Immature natural killer cell (primary cell): ENCODE measurements around the gene TAS2R9. TPM values are rescaled to one million over a fixed set of nuclear protein-coding genes. Genes with fewer than 3 reads are reported as not detected.

ENCODE experiments used
- DNase-seq, 3 donors: peaks; one replicate each; pipeline ENCODE4 v3.0.0; 2022; ENCODE audit warnings: mixed read lengths in 1 of 3
- H3K27ac Mint-ChIP-seq, 6 donors: one replicate each; pipeline ENCODE4 v1.8.0; 2020; ENCODE audit warnings: mixed read lengths in 6 of 6, mild to moderate bottlenecking in 5 of 6, inconsistent platforms in 4 of 6, moderate library complexity in 3 of 6
- H3K27me3 Mint-ChIP-seq, 3 donors: one replicate each; pipeline ENCODE4 v1.8.0; 2020 to 2021; ENCODE audit warnings: low read depth in 3 of 3, mild to moderate bottlenecking in 3 of 3, mixed read lengths in 3 of 3, moderate library complexity in 3 of 3, inconsistent platforms in 1 of 3
- H3K36me3 Mint-ChIP-seq, 3 donors: one replicate each; pipeline ENCODE4 v1.8.0; 2020; ENCODE audit warnings: mixed read lengths in 3 of 3, inconsistent platforms in 2 of 3, mild to moderate bottlenecking in 2 of 3
- H3K4me1 Mint-ChIP-seq, 2 donors: one replicate each; pipeline ENCODE4 v1.8.0; 2020; ENCODE audit warnings: inconsistent platforms in 2 of 2, mild to moderate bottlenecking in 2 of 2, mixed read lengths in 2 of 2, moderate library complexity in 1 of 2
- H3K4me3 Mint-ChIP-seq, 5 donors: one replicate each; pipeline ENCODE4 v1.8.0; 2020; ENCODE audit warnings: mild to moderate bottlenecking in 5 of 5, mixed read lengths in 5 of 5, inconsistent platforms in 3 of 5, moderate library complexity in 3 of 5
- H3K9me3 Mint-ChIP-seq, 6 donors: one replicate each; pipeline ENCODE4 v1.8.0; 2020; ENCODE audit warnings: mild to moderate bottlenecking in 6 of 6, mixed read lengths in 6 of 6, inconsistent platforms in 4 of 6, moderate library complexity in 3 of 6
- polyA plus RNA-seq, 3 donors: library from polyadenylated mRNA; unstranded; fragments of 300-500 nt; fragmentation: Illumina TruSeq; gene quantifications; one replicate each; pipeline ENCODE4 v1.2.3, GENCODE V29; 2021

TAS2R9 gene, protein sequence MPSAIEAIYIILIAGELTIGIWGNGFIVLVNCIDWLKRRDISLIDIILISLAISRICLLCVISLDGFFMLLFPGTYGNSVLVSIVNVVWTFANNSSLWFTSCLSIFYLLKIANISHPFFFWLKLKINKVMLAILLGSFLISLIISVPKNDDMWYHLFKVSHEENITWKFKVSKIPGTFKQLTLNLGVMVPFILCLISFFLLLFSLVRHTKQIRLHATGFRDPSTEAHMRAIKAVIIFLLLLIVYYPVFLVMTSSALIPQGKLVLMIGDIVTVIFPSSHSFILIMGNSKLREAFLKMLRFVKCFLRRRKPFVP
- polyA plus RNA-seq, result not detected

DNA sequence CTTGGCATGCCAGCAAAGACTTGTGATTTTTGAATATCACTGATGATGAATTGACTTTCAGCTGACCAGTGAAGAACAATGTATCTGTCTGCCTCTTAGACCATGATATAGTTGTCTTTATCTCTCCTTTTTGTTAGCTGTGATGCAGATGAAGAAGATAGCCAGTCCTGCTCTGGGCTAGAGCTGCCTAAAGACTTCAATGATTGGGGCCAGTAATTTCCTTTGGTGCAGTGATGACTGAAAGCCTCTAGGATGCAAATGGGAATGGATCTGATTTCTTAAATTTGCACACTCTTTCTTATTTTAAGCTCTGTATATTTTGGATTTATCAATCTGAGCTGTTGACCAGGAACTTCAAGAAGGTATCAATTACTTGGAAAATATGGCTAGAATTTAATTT, at the start of gene TAS2R9:
Gene TAS2R9, minus strand, starts transcription at position 101 of the 400 bp plus-strand sequence. Its CDS starts 93 bp downstream, at position 8.
- H3K27ac Mint-ChIP-seq, result no peak within 1 kb of the TSS
- DNase-seq, result no peak
- H3K4me1 Mint-ChIP-seq, result no peaks in the 10 kb centered on the region
- H3K9me3 Mint-ChIP-seq, result peaks cover 0 to 3% (median 0%) of the 10 kb centered on the region in 6 donors
- peaks cover 5 to 29% (median 12%) of the 10 kb centered on the region in 3 donors for H3K27me3 Mint-ChIP-seq
- H3K4me3 Mint-ChIP-seq, result no peak within 1 kb of the TSS
- H3K36me3 Mint-ChIP-seq, result no peaks in the 10 kb centered on the region

DNA sequence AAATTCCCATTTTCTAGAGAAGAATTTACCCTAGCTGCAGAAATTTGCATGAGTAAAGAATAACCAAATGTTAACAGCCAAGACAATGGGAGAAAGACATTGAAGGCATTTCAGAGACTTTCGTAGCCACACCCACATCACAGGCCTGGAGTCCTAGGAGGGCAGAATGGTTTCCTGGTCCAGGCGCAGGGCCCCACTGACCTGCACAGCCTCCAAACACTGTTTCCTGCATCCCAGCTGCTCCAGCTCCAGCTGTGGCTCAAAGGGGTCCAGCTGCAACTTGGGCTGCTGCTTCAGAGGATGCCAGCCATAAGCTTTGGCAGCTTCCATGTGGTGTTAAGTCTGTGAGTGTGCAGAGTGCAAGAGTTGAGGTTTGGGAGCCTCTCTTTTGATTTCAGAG, 45.8 kb upstream of the TAS2R9 start:
- no peak for DNase-seq
- Mint-ChIP-seq H3K4me1 (peaks cover 25 to 34% of the 10 kb centered on the region in 2 donors), H3K4me3 (no peak overlapping the region), H3K27ac (no peak overlapping the region), H3K9me3 (peaks cover 8 to 35% (median 17%) of the 10 kb centered on the region in 6 donors), H3K36me3 (peaks cover 46 to 51% (median 49%) of the 10 kb centered on the region in 3 donors), H3K27me3 (peaks cover 0 to 4% (median 1%) of the 10 kb centered on the region in 3 donors)

DNA sequence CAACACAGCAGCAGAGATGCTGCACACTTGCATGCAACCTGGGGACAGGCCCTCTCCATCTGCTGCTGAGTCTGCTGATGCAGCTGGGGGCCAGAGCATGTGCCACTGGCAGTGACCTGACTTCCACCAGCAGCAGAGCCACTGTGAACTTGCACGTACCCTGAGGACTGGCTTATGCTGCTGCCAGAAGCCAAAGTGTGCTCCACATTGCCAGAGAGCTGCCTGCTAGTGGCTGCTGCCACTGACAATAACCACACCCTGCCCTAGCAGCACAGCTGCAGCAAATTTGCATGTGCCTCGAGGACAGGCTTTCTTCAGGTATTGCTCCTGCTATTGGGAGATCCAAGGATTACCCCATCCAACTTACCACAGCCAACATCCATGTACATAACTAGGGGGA, 43.8 kb upstream of the TAS2R9 start:
- Mint-ChIP-seq H3K4me3 (no peak overlapping the region), H3K27me3 (peaks cover 0 to 3% (median 1%) of the 10 kb centered on the region in 3 donors), H3K9me3 (peaks cover 4 to 30% (median 14%) of the 10 kb centered on the region in 6 donors), H3K36me3 (peaks cover 29 to 36% (median 32%) of the 10 kb centered on the region in 3 donors), H3K4me1 (peaks cover 41 to 52% of the 10 kb centered on the region in 2 donors), H3K27ac (no peak overlapping the region)
- DNase-seq, result no peak

DNA sequence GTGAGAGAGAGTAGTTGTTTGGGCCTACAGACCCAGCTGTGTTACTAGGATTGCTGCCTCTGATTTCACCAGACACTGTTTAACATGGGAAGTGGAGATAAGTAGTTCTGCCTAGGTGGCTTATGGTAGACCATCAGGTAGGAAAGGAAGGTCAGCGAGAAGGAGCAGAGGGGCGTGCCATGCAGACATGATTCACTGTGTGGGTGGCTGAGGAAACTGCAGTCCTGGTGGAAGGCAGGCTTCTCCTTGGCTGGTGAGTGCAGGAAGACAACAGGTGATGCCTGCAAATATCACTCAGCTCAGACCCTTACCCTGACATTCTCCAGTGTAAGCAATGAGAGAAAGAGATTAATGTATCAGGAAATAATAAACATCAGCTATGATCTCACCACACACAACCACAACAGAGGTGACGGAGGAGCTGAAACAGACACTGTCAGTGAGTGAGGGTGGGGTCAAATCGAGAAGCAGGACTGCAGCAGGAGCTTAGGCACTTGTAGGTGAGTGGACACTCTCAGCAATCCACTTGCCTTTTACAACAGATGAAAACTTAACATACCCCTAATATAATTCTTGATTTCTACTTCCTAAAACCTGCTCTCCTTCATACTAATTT, 41.4 kb upstream of the TAS2R9 start:
- Mint-ChIP-seq H3K36me3 (peaks cover 14 to 27% (median 19%) of the 10 kb centered on the region in 3 donors), H3K27me3 (peaks cover 0 to 3% (median 1%) of the 10 kb centered on the region in 3 donors), H3K9me3 (peaks cover 1 to 8% (median 5%) of the 10 kb centered on the region in 6 donors), H3K27ac (peak overlapping the region in 5 of 6 donors; percentile 2 to 74 (median 36)), H3K4me3 (peak overlapping the region in 1 of 5 donors; percentile 7), H3K4me1 (peaks cover 41 to 52% of the 10 kb centered on the region in 2 donors)
- peak in 2 of 3 donors; percentile 8 to 17 for DNase-seq

DNA sequence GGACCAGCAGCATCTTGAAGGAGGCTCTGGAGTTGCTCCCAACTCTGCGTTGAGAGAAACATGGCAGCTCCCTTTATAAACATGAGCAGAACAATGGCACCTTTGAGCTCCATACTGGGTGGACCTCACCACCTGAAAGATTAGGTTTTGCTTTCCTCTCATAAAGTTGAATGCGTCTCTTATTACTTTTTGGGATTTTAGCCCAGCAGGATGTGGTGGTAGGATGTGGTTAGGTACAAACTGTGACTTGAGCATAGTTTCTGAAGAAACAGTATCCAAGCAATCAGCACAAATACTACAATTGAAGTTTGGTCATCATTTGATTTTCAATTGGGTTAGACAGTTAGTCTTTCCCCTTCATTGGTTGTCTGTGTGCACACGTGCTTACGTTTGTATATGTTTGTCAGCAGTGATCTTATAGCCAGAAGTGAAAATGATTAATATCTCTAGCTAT, 39.5 kb upstream of the TAS2R9 start, which contains the start of gene PRR4:
Gene PRR4, minus strand, starts transcription at position 51 of the 454 bp plus-strand sequence. Its CDS starts 38 bp downstream, at position 13.
- Mint-ChIP-seq H3K4me3 (peak within 1 kb of the TSS in 1 of 5 donors; percentile 25), H3K27ac (peak within 1 kb of the TSS in 4 of 6 donors; percentile 37 to 74 (median 49)), H3K9me3 (peaks cover 0 to 1% (median 0%) of the 10 kb centered on the region in 6 donors), H3K4me1 (peaks cover 41 to 43% of the 10 kb centered on the region in 2 donors), H3K36me3 (peaks cover 15 to 27% (median 21%) of the 10 kb centered on the region in 3 donors), H3K27me3 (no peaks in the 10 kb centered on the region)
- DNase-seq, result peak; percentile 31 to 50 (median 43)

DNA sequence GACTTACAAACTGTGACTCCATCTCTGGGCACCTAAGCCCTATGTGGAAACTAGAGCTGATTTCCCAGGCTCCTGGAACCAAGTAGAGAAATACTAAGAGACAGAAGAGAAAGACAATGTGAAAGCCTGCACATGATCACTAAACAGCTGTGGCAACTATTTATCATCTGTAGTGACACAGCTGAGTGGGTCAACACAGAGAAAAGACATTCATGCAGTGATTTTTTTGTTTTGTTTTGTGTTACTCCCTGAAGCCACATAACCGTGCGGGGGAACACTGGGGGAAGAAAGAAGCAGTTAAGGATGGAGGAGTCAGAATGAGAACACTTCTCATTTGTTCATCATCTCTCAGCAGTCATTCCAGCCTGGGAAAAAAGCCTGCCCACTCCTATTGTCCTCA, 37.8 kb upstream of the TAS2R9 start:
- no peak for DNase-seq
- Mint-ChIP-seq H3K27ac (peak overlapping the region in 1 of 6 donors; percentile 8), H3K4me3 (no peak overlapping the region), H3K4me1 (peaks cover 35 to 37% of the 10 kb centered on the region in 2 donors), H3K36me3 (peaks cover 16 to 26% (median 21%) of the 10 kb centered on the region in 3 donors), H3K9me3 (peaks cover 0 to 1% (median 0%) of the 10 kb centered on the region in 6 donors), H3K27me3 (no peaks in the 10 kb centered on the region)

DNA sequence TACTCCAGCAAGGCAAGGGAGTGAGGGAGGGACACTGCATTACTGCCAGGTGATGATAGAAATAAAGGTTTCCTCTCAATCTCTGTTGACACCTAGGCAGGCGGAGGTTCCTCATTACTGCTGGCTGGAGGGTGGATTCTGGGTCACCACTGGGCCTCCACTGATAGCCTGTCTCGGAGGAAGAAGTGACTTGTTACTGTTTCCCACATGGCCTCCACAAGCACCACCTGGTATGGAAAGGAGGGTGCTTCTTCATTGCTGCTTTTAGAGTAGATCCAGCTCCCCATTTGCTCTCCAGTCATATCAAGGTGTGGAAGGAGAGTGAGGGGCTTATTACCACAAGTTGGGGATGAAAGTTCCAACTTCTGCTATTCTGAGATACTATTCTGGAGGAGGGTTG, 32.9 kb upstream of the TAS2R9 start:
- no peak for DNase-seq
- H3K36me3 Mint-ChIP-seq, result peaks cover 21 to 32% (median 24%) of the 10 kb centered on the region in 3 donors
- no peak overlapping the region for H3K4me3 Mint-ChIP-seq
- no peaks in the 10 kb centered on the region for H3K4me1 Mint-ChIP-seq
- peaks cover 0 to 1% (median 0%) of the 10 kb centered on the region in 6 donors for H3K9me3 Mint-ChIP-seq
- H3K27me3 Mint-ChIP-seq, result peaks cover 0 to 3% (median 0%) of the 10 kb centered on the region in 3 donors
- no peak overlapping the region for H3K27ac Mint-ChIP-seq

DNA sequence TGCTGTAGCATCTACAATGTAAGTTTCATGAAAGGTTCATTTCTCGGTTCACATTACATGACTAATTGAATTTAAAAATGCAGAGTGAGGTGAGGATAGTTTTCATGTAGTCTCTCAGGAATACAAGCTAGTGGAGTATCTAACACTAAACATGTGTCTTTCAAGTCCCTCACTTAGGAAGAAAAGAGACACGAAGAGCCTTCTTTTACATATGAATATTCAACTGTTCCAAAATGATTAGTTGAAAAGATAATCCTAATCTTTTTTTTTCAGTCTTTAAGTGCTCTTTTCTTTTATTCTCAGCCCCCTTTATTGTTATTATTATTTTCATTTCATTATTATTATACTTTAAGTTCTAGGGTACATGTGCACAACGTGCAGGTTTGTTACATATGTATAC, 28.5 kb upstream of the TAS2R9 start:
- Mint-ChIP-seq H3K9me3 (no peaks in the 10 kb centered on the region), H3K4me3 (no peak overlapping the region), H3K36me3 (peaks cover 7 to 10% (median 9%) of the 10 kb centered on the region in 3 donors), H3K27ac (no peak overlapping the region), H3K4me1 (no peaks in the 10 kb centered on the region), H3K27me3 (peaks cover 0 to 3% (median 2%) of the 10 kb centered on the region in 3 donors)
- DNase-seq, result no peak

DNA sequence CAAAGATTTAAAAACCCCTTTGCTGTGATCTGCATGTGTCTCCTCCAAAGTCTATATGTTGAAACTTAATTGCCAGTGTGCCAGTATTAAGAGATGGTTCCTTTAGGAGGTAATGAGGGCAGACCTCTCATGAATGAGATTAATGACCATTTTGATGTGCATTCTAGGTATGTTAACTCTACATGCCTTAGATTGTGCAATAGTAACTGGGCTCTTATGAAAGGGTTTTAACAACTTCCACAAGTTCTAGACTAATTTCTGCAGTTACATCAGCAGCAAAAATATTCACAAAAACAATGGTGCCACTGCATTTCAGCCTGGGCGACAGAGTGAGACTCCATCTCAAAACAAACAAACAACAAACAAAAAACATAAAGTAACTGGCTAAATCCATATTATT, 20.0 kb upstream of the TAS2R9 start:
- H3K27ac Mint-ChIP-seq, result no peak overlapping the region
- no peaks in the 10 kb centered on the region for H3K9me3 Mint-ChIP-seq
- no peaks in the 10 kb centered on the region for H3K4me1 Mint-ChIP-seq

DNA sequence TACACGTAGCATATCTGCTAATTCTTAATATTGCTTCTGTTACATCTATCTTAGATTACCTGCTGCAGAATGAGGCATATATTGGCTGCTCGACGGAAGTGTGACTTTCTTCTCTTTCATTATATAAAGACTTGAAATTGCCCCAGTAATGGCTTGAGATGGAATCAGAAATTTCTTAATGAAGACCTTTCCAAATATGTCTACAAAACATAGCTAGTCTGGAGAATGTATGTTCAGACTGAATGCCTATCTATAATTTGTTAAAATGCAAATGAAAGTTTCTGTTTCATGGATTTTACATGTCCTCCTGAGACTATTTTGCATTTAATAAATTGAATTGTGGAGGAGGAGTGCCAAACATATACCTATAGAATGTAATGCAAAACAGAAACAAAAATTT, 16.3 kb upstream of the TAS2R9 start, which contains the start of gene TAS2R10:
Gene TAS2R10, minus strand, starts transcription at position 101 of the 400 bp plus-strand sequence. Its CDS starts 89 bp downstream, at position 12.
- Mint-ChIP-seq H3K36me3 (no peaks in the 10 kb centered on the region), H3K4me3 (no peak within 1 kb of the TSS)

More for the DNA sequence above, 20.0 kb upstream of the TAS2R9 start:
- H3K27me3 Mint-ChIP-seq, result peaks cover 0 to 2% (median 2%) of the 10 kb centered on the region in 3 donors
- DNase-seq, result no peak
- no peaks in the 10 kb centered on the region for H3K36me3 Mint-ChIP-seq
- no peak overlapping the region for H3K4me3 Mint-ChIP-seq

DNA sequence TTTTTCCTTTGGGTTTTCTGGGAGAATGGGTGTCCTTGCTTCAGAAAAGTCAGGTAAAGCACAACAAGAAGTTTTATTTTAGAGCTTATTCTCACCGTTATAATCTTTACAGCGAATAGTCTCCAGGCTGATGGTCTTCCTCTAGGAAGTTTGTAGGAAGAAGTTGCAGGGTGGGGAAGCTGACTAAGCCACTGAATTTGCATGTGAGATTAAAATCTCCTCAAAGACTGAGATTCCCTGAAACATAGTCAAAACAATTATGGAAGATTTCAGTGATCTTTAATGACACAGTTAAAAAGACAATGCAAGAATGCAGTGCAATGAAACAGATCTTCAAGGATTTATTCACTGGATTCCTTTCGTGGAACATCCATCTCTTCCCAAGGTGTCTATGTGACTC, 15.0 kb upstream of the TAS2R9 start:
- Mint-ChIP-seq H3K9me3 (no peaks in the 10 kb centered on the region), H3K4me3 (no peak overlapping the region), H3K4me1 (no peaks in the 10 kb centered on the region), H3K27ac (no peak overlapping the region), H3K36me3 (no peaks in the 10 kb centered on the region), H3K27me3 (peaks cover 0 to 2% (median 2%) of the 10 kb centered on the region in 3 donors)
- no peak for DNase-seq

More for the DNA sequence above, 16.3 kb upstream of the TAS2R9 start, which contains the start of gene TAS2R10:
- Mint-ChIP-seq H3K4me1 (no peaks in the 10 kb centered on the region), H3K27ac (no peak within 1 kb of the TSS), H3K27me3 (peaks cover 0 to 2% (median 2%) of the 10 kb centered on the region in 3 donors), H3K9me3 (no peaks in the 10 kb centered on the region)
- no peak for DNase-seq

DNA sequence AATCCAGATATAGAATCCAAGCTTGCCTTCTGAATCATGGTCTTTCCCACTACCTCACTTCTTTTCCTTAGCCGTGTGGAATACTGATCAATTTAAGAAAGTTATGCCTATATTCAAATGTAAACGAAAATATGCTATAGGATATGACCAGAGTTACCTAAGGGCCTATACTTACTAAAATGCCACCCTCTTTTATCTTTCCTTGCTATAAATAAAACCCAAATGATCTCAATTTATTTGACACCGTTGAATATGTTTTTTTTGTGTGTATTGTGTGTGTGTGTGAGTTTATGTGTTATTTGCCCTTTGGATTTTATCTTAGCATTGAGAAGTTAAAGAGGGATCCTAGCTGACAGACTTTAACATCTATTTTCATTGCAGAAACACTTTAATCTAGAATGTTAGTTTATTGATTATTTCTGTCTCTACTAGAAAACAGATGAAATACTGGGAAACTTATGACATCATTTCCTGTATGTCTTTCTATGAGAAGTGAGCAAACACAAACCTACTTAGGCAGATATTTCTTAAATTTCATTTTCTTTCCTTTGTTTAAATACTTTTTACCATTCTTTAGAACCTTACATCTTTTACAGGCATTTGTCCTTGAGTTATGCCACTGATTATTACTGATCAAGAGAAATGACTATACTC, 2.0 kb upstream of the TAS2R9 start:
- Mint-ChIP-seq H3K27ac (no peak overlapping the region), H3K4me1 (no peaks in the 10 kb centered on the region)

DNA sequence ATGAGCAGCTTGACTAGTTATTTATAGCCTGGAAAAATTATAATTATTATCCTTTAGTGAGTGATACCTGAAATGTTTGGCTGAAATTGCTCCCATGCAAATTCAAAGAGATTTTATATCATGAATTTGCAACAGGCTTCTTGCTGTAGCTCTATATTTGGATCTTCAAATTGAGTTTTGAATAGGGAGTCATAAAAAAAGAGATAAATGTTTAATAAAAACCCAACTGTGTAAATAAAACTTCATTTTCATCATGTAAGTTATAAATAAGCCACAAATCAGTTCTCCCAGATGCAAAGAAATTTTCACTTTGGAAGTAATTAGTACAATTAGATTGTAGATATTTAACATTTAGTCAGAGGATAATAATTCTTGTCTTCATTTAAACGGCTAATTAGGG, 2.8 kb downstream of the TAS2R9 start, which contains the start of gene TAS2R8:
Gene TAS2R8, minus strand, starts transcription at position 101 of the 400 bp plus-strand sequence. CDS start 306 bp downstream, outside the sequence.
- Mint-ChIP-seq H3K36me3 (no peaks in the 10 kb centered on the region), H3K4me1 (no peaks in the 10 kb centered on the region), H3K4me3 (no peak within 1 kb of the TSS), H3K27ac (no peak within 1 kb of the TSS), H3K9me3 (peaks cover 0 to 3% (median 0%) of the 10 kb centered on the region in 6 donors), H3K27me3 (peaks cover 5 to 14% (median 14%) of the 10 kb centered on the region in 3 donors)
- no peak for DNase-seq

More for the DNA sequence above, 2.0 kb upstream of the TAS2R9 start:
- peaks cover 0 to 2% (median 0%) of the 10 kb centered on the region in 6 donors for H3K9me3 Mint-ChIP-seq
- peaks cover 3 to 25% (median 12%) of the 10 kb centered on the region in 3 donors for H3K27me3 Mint-ChIP-seq
- no peaks in the 10 kb centered on the region for H3K36me3 Mint-ChIP-seq
- DNase-seq, result no peak
- H3K4me3 Mint-ChIP-seq, result no peak overlapping the region
